Right forelimb (tissue), 1 donor: ENCODE results near the gene TMEM273.

ENCODE experiments used
- DNase-seq: peaks from one replicate; pipeline ENCODE4 v3.0.0-alpha.2; 2018

The TMEM273 gene

DNA sequence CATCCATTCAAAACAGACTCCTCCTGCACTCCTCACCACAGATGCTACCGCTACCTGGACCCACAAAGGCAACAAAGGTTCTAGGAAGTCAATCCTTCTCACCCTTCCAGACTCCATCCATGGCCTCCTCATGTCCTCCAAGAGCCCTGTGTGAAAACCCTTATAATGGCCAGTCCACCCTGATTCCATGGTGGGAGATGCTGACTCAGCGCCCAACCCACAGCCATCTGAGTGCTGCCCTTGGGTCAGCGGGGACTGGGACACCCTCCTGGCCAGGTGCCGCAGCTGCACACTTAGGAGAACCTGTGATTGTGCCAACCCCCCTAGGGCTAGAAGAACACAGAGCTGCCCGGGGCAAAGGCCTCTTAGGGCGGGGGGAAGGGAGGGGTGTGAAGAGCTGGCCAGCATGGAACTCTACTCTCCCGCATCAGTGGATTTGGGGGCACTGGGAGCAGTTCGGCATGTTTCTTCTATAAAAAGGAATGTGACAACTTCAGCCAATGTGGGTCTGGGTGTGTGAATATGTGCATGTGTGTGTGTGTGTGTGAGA, 25.4 kb downstream of the TMEM273 start:
- DNase-seq = peak; percentile 23

DNA sequence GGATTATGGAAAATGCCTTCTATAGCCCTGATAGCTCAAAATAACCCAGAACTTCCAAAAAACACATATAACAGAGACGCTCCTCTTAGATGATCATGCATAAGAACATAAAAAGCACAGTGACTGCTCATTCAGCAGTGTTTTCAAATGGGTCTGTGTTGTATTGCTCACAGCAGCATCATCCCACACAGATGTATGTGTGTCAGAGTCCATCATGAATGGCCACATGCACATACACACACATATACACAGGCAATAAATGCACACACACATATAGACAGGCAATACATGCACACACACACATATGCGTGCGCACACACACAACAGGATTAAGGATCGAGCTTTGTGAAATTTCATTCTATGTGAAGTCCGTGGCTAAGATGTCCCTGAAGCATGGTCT, 26.1 kb downstream of the TMEM273 start:
- DNase-seq = peak; percentile 19

DNA sequence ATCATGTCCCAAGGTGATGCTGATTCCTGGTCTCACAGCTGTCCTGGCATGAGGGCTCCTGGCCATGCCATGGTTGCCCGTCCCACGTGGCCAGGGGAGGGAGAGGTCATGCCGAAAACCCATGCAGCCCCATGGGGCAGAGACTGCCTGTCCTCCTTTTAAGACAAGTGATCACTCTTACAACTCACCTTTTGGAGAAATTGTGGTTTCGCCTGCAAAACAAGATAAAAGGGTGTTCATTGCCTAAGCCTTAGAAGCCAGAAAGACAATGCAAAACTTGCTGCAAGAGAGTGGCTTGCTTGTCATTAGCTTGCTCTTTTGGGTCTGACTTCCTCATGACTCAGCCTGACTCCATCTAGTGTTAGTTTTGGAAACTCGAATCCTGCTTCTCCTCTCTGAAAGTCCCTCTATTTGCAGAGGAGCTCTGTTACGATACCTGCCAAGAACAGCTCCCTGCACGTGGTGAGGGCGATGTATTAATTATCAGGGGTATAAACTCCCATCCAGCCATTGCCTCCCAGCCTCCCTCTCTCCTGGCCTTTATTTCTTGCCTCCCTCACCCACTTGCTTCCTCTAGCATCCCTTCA, 26.7 kb downstream of the TMEM273 start:
- DNase-seq = peak; percentile 43

DNA sequence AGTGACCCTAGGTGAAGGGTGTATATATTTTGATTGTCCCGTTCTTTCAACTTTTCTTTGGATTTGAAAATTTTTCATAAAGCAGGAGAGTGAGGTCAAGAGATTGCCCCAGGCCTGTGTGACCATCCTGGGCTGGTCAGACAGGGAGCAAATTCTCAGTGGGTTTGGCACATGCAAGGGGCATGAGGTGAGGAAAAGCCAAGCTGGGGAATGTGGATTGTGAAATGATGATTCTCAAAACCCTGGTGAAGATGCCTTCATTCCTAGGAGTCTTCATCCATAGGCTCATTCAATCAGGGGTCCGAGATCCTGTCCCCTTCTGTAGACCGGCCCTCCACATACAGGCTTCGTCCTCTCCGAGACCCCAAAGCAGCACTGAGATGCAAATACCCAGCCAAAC, 27.4 kb downstream of the TMEM273 start:
- peak; percentile 15 for DNase-seq

DNA sequence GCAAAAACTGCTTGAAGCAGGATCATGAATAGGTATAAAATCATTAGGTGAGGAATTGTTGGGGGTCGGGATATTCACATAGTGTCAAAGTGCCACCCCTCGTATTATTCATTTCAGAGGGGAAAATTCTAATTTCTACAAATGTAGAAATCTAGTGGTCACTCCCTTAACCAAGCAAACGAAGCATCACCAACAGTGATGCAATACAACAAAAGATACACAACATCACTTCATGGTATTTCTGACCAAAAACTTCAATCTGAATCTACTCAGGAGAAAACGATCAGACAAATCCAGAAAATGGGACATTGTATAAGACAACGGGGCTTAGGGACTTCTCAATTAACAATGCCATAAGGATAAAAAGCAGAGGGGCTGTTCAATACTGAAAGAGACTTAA, 28.1 kb downstream of the TMEM273 start:
- no peak for DNase-seq

DNA sequence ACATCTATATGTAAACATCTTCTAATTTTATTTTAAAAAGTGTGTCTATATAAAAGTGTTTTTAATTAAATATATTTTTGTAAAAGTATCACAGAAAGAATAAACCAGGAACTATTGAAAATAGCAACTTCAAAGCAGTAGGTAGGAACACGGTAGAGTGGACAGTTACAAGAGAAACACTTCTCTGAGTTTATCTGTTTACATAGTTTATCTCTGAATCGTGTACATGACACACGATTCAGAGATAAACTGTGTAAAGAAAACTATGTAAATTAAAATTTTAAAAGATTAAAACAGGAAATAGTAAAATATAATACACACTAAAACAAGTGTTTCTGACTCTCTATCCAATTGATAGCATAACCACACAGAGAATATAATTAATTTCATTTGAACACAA, 29.3 kb downstream of the TMEM273 start:
- no peak for DNase-seq

DNA sequence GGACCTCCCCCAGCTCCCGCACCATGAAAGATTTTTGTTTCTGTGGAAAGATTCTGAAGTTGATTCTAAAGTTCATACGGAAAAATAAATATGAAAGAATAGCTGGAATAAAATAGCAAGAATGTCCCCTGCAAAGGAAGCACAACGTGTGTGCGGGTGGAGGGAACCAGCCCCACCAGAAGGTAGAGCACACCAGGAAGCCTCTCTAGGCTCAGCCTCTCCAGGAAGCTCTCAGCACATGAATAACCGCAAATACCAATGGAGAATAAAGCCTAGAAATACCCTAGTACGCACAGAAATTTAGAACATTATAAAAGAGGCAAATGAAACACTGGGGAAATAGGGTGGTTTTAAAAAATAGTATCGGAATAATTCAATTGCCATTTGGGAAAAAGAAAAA, 29.8 kb downstream of the TMEM273 start:
- DNase-seq = no peak

DNA sequence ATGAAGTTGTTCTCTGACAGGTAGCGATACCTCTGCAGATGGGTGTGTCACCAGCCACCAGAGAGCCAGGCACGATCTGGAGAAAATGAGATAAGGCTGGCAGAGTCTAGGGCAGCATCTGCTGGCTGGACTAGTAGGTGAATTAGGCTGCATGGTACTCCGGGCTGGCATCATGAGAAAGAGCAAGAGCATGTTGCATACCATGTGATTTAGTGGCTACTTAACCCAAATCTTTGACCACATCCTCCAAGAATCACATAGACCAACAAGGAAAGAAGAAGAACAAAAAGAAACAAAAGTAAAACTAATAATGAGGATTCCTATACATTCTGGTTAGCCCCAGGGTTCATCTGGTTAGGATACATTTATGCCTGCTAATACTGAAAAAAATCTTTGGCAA, 31.0 kb downstream of the TMEM273 start:
- DNase-seq = peak; percentile 13

DNA sequence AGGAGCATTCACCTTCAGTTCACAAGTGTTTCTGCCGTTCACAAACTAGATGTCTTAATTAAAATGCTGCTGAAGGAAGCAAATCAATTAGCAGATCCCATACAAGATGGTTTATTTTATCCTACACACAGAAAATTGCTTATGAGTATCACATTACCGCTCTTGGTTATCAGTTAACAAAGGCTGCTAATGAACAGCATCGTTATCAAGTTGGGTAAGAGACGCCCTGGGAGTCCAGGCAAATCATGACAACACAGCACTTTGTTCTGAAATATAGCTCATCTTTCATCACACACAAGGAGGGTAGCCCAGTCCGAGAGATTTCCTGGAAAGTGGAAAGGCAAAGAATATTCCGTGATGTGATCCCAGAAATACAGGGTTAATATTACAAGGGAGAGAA, 33.5 kb downstream of the TMEM273 start:
- no peak for DNase-seq

DNA sequence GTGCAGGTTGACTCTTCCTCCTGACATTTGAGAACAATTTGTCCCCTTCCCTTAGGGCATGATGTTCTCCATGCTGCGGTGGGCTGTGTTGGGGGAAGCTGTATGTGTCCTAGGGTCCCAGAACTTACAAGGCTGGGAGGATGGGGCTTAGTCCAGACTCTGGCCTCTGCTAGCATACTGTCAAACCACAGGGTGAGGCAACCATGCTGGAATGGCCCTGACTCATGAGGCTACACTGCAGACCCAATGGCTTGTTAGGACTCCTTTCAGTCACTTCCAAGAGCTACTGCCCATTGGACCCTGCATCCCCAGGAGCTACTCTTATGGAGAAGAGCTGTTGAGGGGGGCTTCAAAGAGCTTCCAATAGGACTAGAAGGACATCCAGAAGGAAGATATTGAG, 34.2 kb downstream of the TMEM273 start:
- no peak for DNase-seq

DNA sequence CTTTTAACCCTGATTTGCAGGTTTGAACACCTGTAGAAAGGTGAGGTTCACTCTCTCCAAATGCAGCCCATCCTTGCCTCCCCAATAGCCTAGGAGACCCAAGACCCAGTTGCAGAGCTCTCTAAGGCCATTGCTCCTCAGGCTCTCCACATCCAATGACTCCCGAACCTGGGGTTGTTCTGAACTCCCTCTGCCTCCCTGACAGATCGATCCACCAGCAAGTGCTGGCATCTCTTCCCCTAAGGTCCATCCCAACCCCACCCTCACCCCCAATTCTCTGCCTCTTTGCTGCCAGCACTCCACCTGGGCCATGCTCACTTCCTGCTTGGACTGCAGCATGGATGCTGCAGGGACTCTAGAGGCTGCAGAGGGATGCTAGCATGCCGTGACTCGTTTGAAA, 35.1 kb downstream of the TMEM273 start:
- no peak for DNase-seq

DNA sequence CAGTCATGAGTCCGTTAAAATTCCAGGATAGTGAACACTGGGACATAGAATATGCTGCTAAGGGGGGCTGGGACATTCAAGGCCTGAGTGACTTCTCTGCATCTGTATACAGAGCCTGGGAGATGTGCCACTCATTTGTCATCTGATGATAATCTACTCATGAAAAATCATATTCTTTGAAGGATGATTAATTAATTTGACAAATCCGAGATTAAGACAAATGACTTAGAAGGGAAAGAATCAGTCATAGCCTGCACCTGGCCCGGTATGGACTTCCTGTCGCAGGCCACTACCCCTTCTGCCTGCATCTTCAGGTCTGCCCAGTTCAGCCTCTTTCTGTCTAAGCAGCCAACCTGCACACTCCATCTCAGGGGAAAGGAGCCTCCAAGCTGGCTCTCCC, 35.5 kb downstream of the TMEM273 start:
- no peak for DNase-seq

DNA sequence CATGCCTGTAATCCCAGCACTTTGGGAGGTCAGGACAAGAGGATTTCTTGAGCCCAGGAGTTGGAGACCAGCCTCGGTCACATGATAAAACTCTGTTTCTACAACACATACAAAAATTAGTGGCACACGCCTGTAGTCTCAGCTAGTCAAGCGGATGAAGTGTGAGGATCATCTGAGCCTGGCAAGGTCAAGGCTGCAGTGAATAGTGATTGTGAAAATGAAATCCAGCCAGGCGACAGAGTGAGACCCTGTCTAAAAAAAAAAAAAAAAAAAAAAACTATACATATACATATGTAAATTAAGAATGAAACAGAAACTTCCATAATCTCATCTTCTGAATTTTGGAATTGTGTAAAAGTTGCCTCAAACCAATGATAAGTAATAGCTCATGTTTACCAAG, 36.2 kb downstream of the TMEM273 start:
- DNase-seq = no peak

DNA sequence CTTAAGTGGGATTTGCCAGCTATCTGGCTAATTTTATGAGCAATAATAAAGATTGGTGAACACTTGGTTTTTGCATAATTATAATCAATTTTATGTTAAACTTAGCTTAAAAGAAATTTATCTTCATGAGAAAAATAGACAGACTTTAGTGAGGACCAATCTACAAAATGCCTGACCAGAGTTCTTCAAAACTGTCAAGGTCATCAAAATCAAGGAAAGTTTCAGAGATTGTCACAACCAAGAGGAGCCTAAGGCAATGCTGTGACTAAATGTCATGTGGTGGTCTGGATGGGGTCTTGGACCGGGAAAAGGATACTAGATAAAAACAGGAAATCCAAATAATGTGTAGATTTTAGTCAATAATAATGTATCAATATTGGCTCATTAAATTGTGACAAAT, 36.7 kb downstream of the TMEM273 start:
- DNase-seq = no peak

DNA sequence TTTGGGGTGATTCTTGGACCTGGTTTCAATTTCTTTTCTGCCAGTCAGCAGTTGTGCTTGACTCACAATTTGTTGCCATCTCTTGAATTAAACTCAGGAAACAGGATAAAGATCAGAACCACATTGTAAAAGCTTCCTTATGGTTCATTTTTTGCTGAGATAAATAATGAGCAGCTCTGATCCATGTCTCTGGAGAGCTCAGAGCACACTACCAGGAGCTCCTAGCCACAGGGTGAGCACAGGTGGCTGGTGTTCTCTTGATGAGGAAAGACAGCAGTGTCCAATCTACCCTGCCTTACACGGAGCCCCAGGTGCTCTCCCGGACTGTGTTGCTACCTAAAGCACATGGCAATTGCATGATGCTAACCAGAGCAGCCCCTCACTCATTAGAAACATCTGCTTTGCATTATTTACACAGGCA, 37.2 kb downstream of the TMEM273 start:
- no peak for DNase-seq

DNA sequence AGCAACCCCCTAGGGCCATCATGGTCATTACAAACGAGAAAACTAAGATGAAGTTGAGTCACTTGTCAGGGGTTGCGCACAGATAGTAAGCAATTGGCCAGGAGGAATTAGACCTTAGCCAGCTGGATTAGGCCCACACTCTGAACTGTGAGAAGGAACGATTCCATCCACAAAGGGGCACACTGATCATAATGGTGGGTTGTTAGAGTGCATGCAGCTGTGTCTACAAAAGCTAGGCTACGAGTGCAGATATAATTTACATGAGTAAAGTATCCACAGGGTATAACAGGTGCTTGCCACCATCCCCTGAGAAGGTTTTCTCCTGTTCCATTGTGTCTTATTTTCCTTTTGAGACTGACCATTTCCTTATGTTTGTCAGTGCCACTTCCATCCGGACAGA, 37.8 kb downstream of the TMEM273 start:
- no peak for DNase-seq

DNA sequence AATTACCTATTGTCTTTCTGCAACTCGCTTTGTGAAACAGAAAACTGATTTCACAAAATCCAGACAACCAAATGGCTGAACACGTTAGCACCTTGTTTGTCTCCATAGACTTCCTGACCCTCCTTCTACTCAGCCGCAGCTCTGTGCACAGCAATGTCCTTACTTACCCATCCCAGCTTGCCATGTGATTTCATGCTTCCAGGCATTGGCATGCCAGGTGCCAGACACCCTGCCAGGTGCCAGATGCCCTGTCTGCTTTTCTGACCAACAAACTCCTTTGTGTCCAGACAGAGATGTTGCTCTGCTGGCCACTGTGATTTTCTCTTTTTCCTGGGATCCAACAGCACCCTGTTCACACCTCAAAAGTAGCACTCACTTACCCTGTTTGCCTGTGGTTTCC, 38.3 kb downstream of the TMEM273 start:
- DNase-seq = no peak

DNA sequence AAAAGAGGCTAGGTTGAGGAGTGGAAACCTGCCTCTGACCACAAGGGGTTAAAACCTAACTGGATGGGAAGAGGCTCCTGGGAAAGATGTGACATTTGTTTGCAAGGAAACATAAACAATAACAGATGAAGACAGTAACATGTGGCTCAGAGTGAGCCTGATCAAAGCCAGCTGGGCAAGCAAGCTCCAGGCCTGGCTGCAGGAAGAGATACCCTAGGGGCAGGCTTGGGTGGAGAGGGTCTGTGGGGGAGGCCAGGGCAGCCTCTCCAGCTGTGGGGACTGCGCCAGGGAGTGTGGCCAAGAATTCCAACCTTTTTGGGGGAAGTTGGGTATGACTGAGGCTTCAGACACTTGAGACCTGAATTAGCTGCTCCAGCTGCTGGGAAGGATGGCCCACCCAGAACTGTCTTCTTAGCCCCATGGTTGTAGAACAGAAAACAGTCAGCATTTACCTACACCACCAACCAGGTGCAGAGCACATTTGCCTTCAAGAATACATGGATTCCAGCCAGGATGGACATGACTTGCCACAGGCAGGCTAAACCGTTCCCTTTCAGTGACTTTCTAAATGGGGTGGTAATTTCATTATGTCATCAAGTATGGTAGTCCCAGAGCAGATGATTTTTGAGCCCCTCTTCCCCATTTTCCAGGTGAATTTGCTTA, 44.0 kb downstream of the TMEM273 start:
- peak; percentile 76 for DNase-seq

DNA sequence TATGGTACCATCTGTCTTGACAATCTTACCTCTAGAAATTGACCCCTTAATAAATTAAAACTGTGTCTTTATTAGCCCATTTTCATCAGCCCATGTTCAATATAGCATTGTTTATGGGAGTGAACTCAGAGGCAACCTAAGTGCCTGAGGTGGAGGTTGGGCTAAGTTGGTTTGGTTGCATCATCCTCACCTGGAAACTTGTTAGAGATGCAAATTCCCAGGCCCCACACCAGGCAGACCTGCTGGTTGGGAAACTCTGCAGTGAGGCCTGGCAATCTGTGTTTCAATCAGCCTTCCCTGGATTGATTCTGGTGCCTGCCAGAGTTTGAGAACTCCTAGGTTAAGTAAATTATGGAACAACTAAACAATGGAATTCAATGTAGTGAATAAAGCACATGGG, 44.9 kb downstream of the TMEM273 start:
- DNase-seq = no peak

DNA sequence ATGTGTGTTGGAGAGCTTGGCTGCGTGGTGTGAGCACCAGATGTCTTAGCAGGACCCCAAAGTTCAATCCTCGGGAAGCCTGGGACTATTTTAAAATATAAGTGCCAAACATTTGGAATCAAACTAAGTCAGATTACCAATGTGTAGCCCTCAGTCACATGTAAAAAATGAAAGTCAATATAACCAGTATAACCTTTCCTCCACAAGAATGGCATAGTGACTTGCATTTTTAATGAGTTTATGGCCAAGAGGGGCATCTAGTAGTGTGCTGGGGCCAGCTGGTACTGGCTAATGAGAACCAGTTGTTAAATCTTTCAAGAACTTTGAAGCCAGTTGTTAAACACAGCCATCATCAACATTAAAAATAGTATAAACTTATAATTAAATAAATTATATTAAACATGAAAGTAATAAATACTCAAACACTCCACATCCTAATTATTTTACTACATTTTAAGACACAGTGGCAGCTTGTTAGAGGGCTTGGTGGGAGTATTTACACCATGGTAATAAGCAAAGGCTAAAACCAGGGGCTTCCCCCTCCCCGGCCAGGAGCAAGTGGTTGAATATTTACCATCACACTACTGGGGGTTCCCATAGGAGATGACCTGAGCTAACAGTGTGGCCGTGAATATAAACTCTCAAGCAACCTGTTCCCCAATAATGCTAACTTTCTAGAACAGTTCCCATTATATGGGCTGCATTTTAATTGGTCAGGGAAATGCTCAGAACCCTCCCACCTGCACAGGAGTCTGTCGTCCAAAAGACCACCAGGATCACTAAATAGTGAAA, 46.5 kb downstream of the TMEM273 start:
- no peak for DNase-seq

DNA sequence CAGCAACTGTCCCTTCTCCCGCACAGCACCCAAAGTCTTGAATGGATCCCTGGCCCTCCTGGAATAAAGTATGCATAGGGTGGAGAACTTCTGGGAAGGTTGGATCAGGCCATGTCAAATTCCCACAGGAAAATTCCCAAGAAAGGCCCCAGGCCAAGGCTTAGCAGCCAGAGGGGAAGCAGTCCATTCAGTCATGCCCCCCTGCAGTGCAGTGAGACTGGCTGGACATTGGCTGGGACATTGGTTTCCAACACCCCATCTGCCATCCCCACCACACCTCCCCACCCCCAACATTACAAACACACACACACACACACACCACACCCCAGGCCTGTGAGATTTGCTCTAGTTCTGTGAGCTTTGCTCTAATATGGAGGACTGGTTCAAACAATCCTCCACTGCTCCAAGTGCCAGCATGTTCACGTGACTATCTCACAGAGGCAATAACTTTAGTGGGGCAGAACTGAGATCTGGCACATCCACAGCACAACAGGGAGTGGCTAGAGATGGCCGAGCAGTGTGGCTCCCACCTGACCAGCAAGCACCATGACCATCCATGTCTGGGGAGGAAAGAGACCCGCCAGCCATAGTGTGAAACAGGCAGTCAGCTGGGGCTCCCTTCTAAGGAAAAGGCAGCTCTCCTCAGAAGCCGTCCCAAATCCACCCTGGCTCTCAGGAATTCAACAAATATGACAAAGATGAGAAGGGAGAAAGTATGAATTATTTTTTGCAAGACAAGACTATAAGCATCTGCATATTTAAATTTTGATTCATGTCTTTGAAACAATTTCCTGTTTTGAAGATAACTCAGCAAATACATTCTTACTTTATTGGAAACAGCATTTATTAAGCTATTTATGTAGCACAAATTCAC, 47.6 kb downstream of the TMEM273 start:
- no peak for DNase-seq

DNA sequence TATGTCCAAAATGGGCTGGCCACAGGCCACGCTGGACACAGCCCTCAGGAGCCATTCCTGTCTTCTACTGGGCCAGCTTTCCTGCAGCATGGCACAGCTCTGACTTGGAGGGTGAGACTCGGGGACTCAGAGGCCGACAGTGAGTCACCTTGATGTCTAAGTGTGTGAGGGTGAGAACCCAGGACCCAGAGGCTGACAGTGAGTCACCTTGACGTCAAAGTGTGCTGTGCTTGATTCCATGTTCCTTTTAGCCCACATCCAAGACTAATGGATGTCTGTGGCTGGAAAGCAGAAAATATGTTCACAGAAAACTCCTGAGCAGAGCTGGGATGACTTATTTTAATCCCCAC, 48.4 kb downstream of the TMEM273 start:
- no peak for DNase-seq
